Hematopoietic multipotent progenitor cell treated with erythropoietin and hydrocortisone succinate and interleukin-3 and kit ligand, for 4 days (in vitro differentiated cells): ENCODE measurements around the gene WWC2.

ENCODE experiments used
- DNase-seq: peaks from one replicate; pipeline ENCODE4 v3.0.0-alpha.2; 2015

WWC2 gene

GRCh38 chr4:183098723-183099536, at the start of gene WWC2:
WWC2 (plus strand) TSS chr4:183099257; CDS start chr4:183099492, 235 bp downstream.
- DNase-seq: peak; percentile 92

- peak; percentile 69 for DNase-seq
Observed at GRCh38 chr4:183053681-183054080, 45.4 kb upstream of the WWC2 start.

GRCh38 chr4:183057255-183057654, 41.8 kb upstream of the WWC2 start:
- no peak for DNase-seq

GRCh38 chr4:183059797-183060196, 39.3 kb upstream of the WWC2 start:
- DNase-seq: peak; percentile 27

GRCh38 chr4:183068502-183068901, 30.6 kb upstream of the WWC2 start:
- no peak for DNase-seq

- DNase-seq: no peak
Observed at GRCh38 chr4:183071222-183071621, 27.8 kb upstream of the WWC2 start.

GRCh38 chr4:183072176-183072575, 26.9 kb upstream of the WWC2 start:
- DNase-seq: no peak

GRCh38 chr4:183073838-183074145, 25.3 kb upstream of the WWC2 start:
- no peak for DNase-seq

- DNase-seq: no peak
Observed at GRCh38 chr4:183074288-183074990, 24.6 kb upstream of the WWC2 start.

GRCh38 chr4:183078634-183079033, 20.4 kb upstream of the WWC2 start:
- no peak for DNase-seq

- no peak for DNase-seq
Observed at GRCh38 chr4:183080372-183081115, 18.5 kb upstream of the WWC2 start.

- no peak for DNase-seq
Observed at GRCh38 chr4:183081116-183081469, 18.0 kb upstream of the WWC2 start.

- DNase-seq: no peak
Observed at GRCh38 chr4:183082053-183082452, 17.0 kb upstream of the WWC2 start.

GRCh38 chr4:183094393-183095198, 4.5 kb upstream of the WWC2 start:
- DNase-seq: no peak

- no peak for DNase-seq
Observed at GRCh38 chr4:183095199-183095512, 3.9 kb upstream of the WWC2 start.

- no peak for DNase-seq
Observed at GRCh38 chr4:183096276-183096965, 2.6 kb upstream of the WWC2 start.

GRCh38 chr4:183097231-183098018, 1.6 kb upstream of the WWC2 start:
- DNase-seq: peak; percentile 52

GRCh38 chr4:183098019-183098722, 886 bp upstream of the WWC2 start:
- peak; percentile 61 for DNase-seq

- DNase-seq: peak; percentile 61
Observed at GRCh38 chr4:183099537-183100297, 660 bp downstream of the WWC2 start.

- no peak for DNase-seq
Observed at GRCh38 chr4:183100298-183100599, 1.2 kb downstream of the WWC2 start.
